KMS-11 (cell line): ENCODE data around the gene NDUFC1.

ENCODE experiments used
- H2AFZ ChIP-seq: fragments of 200-600 bp; sonication (generic); 2 replicates; pipeline ENCODE4 v1.6.1; 2016; ENCODE audit warnings: antibody characterized with exemption, mixed run types, low read depth
- H3K27ac ChIP-seq: fragments of 200-600 bp; sonication (generic); 2 replicates; pipeline ENCODE4 v1.6.1; 2016; ENCODE audit warnings: mild to moderate bottlenecking, mixed run types
- H3K27me3 ChIP-seq: fragments of 200-600 bp; sonication (generic); 2 replicates; pipeline ENCODE4 v1.6.1; 2017; ENCODE audit warnings: mild to moderate bottlenecking, low read depth, mixed run types, moderate library complexity; ENCODE audit not compliant: insufficient read depth
- H3K36me3 ChIP-seq: fragments of 200-600 bp; sonication (generic); 2 replicates; pipeline ENCODE4 v1.6.1; 2017; ENCODE audit warnings: mild to moderate bottlenecking, mixed run types; ENCODE audit not compliant: insufficient read depth
- H3K4me1 ChIP-seq: fragments of 200-600 bp; sonication (generic); 2 replicates; pipeline ENCODE4 v1.6.1; 2016; ENCODE audit warnings: mild to moderate bottlenecking, low read depth, mixed run types; ENCODE audit not compliant: poor library complexity, severe bottlenecking
- H3K4me2 ChIP-seq: fragments of 200-600 bp; sonication (generic); 2 replicates; pipeline ENCODE4 v1.7.0; 2016; ENCODE audit warnings: mild to moderate bottlenecking, mixed run types
- H3K4me3 ChIP-seq: fragments of 200-600 bp; sonication (generic); IDR thresholded peaks from 2 replicates; pipeline ENCODE4 v1.6.1; 2017; ENCODE audit warnings: low read depth, low read length, mixed read lengths; ENCODE audit not compliant: insufficient read depth
- H3K79me2 ChIP-seq: fragments of 200-600 bp; sonication (generic); 2 replicates; pipeline ENCODE4 v1.6.1; 2016; ENCODE audit warnings: low read depth, mixed run types; ENCODE audit not compliant: insufficient read depth
- H3K9ac ChIP-seq: fragments of 200-600 bp; sonication (generic); 2 replicates; pipeline ENCODE4 v1.6.1; 2016; ENCODE audit warnings: mild to moderate bottlenecking, mixed run types
- H4K20me1 ChIP-seq: fragments of 200-600 bp; sonication (generic); 2 replicates; pipeline ENCODE4 v1.6.1; 2016; ENCODE audit warnings: mild to moderate bottlenecking, mixed run types; ENCODE audit not compliant: insufficient read depth
- TF ChIP-seq, protein P1 (sequence below): fragments of 200-600 bp; sonication (generic); conservative IDR thresholded peaks from 2 replicates; pipeline ENCODE4 v1.6.1; 2017; ENCODE audit warnings: low read depth, mild to moderate bottlenecking, antibody characterized with exemption, low read length, moderate library complexity, mixed read lengths

NDUFC1 gene

GRCh38 chr4:139304920-139305319 lies 2.6 kb upstream of the NDUFC1 start:
- H3K4me1 ChIP-seq, result peaks cover 59% of the 10 kb centered on the region
- no peak overlapping the region for H3K4me3 ChIP-seq
- H2AFZ ChIP-seq, result no peak overlapping the region
- peaks cover 12% of the 10 kb centered on the region; the same call in 1 of the 2 replicates for H3K36me3 ChIP-seq
- TF ChIP-seq, protein P1, sequence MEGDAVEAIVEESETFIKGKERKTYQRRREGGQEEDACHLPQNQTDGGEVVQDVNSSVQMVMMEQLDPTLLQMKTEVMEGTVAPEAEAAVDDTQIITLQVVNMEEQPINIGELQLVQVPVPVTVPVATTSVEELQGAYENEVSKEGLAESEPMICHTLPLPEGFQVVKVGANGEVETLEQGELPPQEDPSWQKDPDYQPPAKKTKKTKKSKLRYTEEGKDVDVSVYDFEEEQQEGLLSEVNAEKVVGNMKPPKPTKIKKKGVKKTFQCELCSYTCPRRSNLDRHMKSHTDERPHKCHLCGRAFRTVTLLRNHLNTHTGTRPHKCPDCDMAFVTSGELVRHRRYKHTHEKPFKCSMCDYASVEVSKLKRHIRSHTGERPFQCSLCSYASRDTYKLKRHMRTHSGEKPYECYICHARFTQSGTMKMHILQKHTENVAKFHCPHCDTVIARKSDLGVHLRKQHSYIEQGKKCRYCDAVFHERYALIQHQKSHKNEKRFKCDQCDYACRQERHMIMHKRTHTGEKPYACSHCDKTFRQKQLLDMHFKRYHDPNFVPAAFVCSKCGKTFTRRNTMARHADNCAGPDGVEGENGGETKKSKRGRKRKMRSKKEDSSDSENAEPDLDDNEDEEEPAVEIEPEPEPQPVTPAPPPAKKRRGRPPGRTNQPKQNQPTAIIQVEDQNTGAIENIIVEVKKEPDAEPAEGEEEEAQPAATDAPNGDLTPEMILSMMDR, result no peak
- H4K20me1 ChIP-seq, result peaks cover 52% of the 10 kb centered on the region
- peaks cover 97% of the 10 kb centered on the region for H3K79me2 ChIP-seq
- no peak overlapping the region for H3K4me2 ChIP-seq
- H3K9ac ChIP-seq, result no peak overlapping the region
- H3K27me3 ChIP-seq, result no peaks in the 10 kb centered on the region
- no peak overlapping the region for H3K27ac ChIP-seq

- Histone ChIP-seq H2AFZ (peak within 1 kb of the TSS; percentile 53), H3K36me3 (peaks cover 9% of the 10 kb centered on the region; the same call in 1 of the 2 replicates), H3K9ac (peak within 1 kb of the TSS; percentile 97), H3K27ac (peak within 1 kb of the TSS; percentile 98), H3K79me2 (peaks cover 84% of the 10 kb centered on the region), H3K4me2 (peak within 1 kb of the TSS; percentile 89), H3K4me1 (peaks cover 62% of the 10 kb centered on the region), H3K27me3 (no peaks in the 10 kb centered on the region), H3K4me3 (peak within 1 kb of the TSS; percentile 53), H4K20me1 (peaks cover 32% of the 10 kb centered on the region)
- TF ChIP-seq, protein P1, result no peak
Measured at GRCh38 chr4:139301113-139301820, 1.0 kb downstream of the NDUFC1 start, which contains the start of gene NAA15. TSS of gene NAA15 (plus strand) at chr4:139301505. CDS start at chr4:139301778, 273 bp downstream.

DNA sequence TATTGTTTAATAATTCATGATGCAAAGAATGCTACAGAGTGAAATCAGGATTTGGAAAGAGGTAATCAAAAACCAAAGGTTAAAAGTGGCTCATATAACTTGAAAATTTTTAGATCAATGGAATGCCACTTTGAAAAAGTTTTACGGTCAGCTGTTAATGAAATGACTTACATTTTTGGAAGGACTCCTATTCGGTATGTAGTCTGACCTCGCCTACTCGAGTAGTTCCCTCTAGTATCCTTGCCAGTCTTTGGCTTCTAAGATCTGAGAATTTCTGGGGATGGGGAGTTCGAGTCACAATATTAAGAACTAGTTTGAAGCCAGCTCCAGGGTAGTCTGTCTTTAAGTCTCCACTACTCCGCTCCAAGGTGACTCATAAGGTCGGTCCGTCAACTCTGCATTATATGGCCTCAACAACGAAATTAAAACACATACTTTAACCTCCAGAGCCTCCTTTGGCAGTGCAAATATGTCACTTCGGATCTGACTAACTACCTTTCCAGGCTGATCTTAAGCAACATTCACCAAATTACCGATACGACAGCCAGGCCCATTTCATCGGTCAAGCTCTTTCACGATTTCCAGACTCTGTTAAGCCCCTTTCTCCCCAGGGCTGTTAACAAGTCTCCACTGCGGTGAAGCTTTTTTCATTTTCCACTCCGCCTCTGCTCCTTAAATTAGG lies 1.7 kb downstream of the NDUFC1 start:
- peaks cover 77% of the 10 kb centered on the region for H3K79me2 ChIP-seq
- H3K4me2 ChIP-seq, result peak overlapping the region; percentile 89
- TF ChIP-seq, protein P1, result 0 out of 2 replicates have a peak, but pooled peaks have one; percentile 4
- H3K36me3 ChIP-seq, result peaks cover 2% of the 10 kb centered on the region; the same call in 1 of the 2 replicates
- no peaks in the 10 kb centered on the region for H3K27me3 ChIP-seq
- peak overlapping the region; percentile 97 for H3K9ac ChIP-seq
- peaks cover 25% of the 10 kb centered on the region for H4K20me1 ChIP-seq
- peak overlapping the region; percentile 98 for H3K27ac ChIP-seq
- H2AFZ ChIP-seq, result peak overlapping the region; percentile 52; the same call in 1 of the 2 replicates
- peak overlapping the region; percentile 43 for H3K4me3 ChIP-seq
- peaks cover 61% of the 10 kb centered on the region for H3K4me1 ChIP-seq

GRCh38 chr4:139299536-139299935 lies 2.7 kb downstream of the NDUFC1 start:
- H3K4me1 ChIP-seq, result peaks cover 58% of the 10 kb centered on the region
- no peak overlapping the region for H3K4me3 ChIP-seq
- peaks cover 70% of the 10 kb centered on the region for H3K79me2 ChIP-seq
- H3K4me2 ChIP-seq, result peak overlapping the region; percentile 89
- H3K27ac ChIP-seq, result peak overlapping the region; percentile 98
- no peak overlapping the region for H2AFZ ChIP-seq
- no peaks in the 10 kb centered on the region for H3K36me3 ChIP-seq
- peak overlapping the region; percentile 97; the same call in 1 of the 2 replicates for H3K9ac ChIP-seq
- TF ChIP-seq, protein P1, result no peak
- H3K27me3 ChIP-seq, result no peaks in the 10 kb centered on the region
- 0 out of 2 replicates have a peak, but pooled peaks cover 16% of the 10 kb centered on the region for H4K20me1 ChIP-seq
